HG02763 (cell line): ENCODE results near the gene MLLT3.

ENCODE experiments used
- ATAC-seq: cut with Tn5 transposase; IDR thresholded peaks from one replicate; pipeline ENCODE4 v1.9.1; 2021; ENCODE audit warnings: mild to moderate bottlenecking, moderate library complexity; ENCODE audit not compliant: unreplicated experiment

The MLLT3 gene

DNA sequence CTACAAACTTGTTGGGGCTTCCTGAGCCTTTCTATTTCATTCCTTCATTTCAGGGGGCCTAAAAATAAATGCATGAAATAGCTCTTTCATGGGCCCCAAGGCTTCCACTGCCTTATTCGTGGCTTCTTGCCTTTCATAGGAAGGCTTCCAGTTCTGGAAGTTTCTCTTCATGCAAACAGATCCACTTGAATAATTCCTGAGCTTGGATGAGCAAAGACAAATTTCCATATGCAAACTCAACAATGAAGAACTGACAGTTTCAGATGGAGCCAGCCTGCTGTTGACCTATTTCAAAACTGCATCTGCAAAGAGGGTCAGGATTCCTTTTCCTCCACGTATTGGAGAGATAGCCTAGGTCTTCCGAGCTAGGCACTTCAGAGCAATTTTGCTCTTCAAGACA is 142.1 kb downstream of the MLLT3 start:
- ATAC-seq, result no peak

DNA sequence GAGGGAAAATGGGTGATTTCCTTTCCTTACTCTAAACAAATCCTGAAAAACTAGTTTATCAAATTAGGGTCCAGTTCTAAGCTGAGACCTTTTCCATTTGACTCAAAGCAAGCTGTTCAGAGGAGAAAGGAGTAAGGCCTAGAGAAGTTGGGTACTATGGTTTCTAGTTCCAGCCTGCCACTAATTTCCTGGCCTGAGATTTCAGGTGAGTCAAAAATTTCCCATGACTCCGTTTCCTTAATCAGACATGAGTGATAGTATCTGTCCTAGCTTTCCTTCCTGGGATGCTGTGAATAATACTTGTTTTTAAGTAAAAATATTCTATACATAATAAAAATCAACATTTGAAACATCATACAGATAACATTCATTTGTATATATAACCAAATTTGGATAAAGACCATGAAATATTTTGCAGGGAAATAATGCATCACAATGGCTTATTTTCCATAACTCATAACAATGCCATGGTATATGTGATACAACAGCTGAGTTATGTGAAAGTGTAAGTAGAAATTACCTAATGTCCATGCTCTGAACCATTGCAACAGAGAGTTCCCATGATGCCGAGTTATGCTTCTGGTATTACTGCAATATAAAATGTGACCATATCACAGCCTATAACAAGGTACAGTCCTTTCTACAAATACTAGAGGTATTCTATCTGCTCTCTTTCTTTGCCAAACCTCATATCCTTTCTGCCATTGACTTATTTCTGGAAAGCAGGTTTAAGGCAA is 142.7 kb downstream of the MLLT3 start:
- no peak for ATAC-seq

DNA sequence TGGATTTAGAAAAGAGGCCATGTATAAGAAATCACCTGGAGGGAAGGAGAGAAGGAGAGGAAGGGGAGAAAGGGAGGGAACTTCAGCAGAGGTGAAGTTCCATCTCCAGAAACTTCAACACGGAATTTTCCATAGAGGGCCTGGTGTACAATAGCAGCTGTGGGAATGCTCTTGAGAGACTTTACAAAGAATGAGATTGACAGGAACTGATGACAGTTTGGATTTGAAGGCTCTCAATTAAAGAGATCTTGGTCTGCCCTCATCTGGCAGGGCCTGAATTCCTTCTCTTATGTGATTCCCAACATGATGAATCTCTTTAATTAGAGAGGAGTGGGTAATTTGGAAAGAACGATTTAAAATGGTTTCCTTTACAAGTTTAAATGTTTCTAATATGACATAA is 143.5 kb downstream of the MLLT3 start:
- no peak for ATAC-seq

DNA sequence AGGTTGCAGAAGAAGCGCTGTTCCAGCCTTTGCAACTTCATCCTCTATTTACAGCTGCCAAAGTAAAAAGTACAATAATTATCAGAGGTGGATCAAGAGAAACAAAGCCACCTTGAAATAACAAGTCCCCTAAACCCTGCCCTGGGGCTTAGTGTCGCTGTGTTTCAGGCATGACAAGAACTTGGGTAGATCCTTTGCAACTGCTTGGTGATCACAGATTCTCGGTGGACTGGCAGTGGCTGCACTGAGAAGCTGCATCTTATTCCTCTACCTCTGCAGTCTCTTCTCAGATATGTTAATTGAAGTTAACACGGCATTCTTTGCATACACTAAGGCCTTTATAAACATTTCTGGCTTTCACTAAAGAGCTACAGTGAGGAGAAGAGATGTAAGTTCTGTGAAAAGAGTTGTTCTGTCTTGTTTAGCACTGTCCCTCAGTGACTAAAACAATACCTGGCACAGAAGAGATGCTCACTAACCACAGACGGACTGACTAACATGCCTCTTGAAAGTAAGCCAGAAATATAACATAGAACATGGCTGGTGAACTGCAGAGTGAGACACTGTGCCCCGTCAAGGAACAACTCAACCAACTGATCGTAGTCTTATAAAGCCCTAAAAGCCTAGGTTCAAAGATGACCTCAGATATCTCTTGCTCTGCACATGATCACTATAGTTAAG is 144.2 kb downstream of the MLLT3 start:
- no peak for ATAC-seq

DNA sequence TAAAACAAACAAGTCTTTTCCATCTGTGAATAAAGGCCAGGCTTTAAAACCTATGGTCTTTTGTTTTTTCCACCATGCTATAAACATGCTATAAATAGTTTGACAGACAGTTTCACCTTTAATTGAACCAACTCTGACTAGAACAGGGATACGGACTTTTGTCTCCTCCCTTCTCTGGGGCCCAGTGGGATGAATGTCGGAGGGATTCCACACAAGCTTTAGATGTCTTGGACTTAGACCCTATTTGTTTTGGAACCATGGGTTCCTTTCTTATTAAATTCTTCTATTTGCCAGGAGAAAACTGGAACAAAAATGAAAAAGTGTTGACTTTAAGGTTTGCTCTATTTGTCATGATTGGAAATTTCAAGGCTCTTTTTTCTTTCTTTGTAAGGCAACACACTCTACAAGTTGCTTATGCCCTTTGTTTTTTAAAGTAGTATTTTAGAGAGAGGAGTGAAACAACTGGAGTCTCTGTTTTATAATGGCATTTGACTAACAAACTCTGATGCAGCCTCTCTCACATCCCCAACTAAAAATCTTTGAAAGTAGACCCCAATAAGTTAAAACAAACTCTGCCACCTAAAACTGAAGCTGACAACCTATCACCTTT is 145.3 kb downstream of the MLLT3 start:
- no peak for ATAC-seq

DNA sequence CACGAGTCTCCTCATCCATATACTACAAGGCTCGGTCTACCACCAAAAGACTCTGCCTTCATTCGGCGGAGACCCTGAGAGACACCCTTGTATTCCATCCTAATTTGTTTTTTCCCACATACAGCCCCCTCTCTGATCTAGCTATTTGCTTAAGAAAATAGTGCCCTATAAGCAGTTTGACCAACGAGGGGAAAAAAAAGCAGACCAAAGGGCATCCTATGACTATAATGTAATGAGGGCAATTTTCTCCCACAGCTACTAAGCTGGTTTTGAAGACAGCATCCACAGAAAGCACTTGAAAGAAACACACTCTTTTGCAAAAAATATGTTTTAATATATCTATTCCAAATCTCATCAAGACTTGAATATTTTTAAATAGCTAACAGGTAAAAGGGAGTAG is 147.8 kb downstream of the MLLT3 start:
- no peak for ATAC-seq

DNA sequence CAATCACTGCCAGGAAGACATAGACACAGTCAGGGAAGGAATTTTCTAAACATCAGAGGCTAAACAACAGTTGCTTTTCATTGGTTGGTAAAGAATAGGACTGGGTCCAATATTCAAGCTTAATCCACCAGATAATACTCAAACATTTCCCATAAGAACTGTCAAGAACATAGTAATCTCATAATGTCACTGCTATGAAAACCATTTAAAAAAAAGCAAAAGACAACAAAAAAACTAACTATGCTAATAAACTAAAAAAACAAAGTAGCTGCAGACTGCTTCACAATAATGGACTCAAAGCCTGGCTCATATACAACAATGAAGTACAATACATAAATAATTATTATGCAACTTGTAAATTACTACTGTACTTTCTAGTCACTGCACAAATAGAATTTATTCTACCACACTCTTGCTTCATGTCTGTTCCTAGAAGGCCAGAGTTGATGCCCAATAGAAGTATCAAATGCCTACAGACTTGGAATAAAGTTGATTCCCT is 148.7 kb downstream of the MLLT3 start:
- ATAC-seq, result no peak

DNA sequence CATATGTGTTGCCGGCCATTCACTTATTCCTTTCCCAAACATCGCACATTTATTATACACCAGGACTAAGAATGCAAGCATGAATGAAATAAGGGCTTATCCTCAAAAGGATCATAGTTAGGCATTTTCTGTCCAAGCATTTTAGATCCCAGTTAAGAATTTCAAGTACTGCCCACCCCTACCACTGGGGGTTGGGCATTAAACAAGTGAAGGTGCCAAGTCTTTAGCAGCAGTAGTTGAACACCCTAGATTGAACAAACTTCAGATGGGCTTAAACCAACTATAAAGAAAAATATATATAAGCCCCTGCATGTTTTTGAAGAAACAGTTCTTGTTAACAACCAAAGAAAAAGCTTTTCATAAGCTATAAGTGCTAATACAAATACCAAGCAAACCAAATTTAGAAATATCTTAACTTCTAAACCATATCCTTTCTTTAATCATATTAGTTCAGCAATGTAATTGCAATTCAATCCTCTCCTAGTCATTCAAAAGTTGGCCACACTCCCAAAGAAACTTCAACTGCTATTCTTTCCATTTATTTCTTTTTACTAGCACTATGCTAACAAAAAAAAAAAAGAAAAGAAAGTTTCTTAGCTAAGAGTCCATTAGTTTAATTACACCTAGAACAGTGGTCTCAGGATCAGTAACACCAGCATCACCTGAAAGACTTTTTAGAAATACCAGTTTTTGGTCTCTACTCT is 149.8 kb downstream of the MLLT3 start:
- no peak for ATAC-seq

DNA sequence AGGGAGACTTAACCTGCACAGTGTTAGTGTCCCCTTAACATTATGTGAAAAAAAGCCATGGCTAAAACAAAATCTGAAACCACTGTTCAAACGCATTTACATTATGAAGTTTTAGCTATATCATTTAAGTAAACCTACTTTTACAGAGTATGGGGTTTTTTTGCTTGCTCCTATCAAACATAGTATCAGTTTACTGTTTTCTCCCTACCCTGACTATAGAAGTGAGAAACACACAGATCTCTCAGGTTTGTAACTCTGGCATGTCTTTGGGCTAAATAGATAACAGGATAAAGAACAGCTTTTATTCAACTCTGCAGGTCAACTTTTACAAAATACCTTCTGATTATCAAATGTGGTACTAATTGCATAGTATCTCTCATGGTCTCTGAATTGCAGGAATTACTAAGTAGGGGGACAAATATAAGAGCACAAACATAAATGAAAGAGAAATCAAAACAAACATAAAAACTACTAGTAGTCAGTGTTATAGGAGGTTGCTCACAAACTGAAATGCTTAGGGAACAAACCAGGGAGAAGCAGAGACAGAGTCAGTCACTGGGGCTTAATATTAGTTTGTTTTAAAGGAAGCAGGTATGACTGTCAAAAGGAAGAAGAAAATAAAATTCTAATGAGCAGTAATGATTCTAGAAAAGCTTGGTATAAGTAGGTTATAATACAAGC is 155.8 kb downstream of the MLLT3 start:
- no peak for ATAC-seq

DNA sequence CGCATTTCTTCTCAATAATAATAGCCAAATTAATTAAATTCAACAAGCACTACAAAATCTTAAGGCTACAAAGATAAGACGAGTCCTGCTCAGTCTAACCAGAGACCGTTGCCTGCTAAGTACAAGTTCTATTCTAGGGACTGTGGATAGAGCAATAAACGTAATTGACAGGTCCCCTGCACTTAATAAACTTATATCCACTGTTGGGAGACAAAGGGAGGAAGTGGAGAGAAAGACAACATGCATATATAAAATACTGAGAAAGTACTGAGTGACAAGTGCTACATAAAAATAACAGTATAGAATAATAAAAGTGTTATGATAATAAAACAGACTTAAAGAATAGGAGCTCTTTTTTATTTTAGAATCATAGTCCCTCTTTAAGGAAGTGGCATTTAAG is 158.1 kb downstream of the MLLT3 start:
- no peak for ATAC-seq

DNA sequence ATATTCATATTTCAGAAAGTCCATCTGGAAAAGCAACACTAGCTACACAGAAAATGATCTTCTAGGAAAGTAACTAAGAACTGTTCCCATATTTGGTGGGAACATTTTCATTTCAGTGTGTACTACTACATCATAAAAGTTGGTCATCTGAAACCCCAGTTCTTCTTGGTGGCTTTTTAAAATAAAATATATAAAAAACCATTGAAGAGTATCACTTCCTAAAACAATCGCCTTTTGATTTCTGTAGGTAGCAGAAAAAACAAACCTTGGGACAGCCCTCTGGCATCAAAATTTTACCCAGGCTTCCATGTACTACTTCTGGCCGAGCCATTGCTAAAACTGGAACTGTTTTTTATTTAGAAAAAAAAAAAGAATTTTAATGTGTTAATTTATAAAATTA is 158.5 kb downstream of the MLLT3 start:
- ATAC-seq, result no peak

DNA sequence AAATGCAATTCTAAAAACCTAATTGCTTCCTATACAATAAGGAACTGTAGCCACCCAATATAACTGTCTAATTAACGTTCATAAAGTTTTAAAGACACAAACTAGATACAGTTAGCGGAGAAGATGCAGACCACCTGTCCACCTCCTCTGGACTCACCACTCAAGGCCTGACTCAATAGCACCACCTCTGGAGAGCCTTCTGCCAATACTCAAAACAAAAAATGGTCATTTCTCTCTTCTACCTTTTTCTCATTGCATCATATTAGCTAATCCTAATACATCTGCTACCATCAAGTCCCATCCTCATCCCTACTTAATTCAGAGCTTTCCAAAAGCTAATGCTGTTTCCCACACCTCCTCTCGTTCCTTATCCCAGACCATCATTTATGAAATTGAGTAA is 159.9 kb downstream of the MLLT3 start:
- no peak for ATAC-seq

DNA sequence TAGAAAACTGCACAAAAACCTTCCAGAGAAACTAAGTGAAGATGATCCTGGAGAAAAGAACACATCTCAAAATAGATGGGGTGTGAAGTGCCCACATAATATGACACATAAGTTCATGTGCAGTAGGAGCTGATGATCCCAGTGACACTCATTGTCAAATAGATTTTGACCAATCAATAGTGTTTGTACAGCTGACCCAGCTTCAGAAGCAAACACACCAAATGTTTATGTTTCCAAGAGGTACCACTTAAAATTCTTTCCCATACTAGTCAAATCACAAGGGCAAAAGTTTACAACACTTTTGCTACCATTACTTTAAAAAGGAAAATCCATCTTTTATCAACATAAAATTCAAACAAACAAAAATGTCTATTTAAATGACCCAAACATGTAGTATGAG is 175.0 kb downstream of the MLLT3 start:
- no peak for ATAC-seq

DNA sequence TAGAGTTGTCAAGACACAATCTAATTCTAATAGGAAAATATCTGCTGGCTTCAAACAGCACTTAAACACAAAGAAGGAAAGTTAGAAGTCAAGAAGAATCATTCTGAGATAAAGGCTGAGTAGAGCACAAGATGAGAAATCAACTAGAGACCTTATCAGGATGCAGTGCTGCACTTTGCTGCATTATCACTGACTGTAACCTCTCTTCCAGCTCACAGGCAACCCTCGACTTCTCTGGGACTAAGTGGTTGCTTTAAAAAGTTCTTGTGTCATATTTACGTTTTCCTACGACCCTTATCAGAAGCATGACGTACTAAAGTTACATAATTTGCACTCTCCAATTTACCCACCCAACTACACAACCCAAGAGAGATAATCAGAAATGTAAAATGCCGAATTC is 176.1 kb downstream of the MLLT3 start:
- ATAC-seq, result no peak

DNA sequence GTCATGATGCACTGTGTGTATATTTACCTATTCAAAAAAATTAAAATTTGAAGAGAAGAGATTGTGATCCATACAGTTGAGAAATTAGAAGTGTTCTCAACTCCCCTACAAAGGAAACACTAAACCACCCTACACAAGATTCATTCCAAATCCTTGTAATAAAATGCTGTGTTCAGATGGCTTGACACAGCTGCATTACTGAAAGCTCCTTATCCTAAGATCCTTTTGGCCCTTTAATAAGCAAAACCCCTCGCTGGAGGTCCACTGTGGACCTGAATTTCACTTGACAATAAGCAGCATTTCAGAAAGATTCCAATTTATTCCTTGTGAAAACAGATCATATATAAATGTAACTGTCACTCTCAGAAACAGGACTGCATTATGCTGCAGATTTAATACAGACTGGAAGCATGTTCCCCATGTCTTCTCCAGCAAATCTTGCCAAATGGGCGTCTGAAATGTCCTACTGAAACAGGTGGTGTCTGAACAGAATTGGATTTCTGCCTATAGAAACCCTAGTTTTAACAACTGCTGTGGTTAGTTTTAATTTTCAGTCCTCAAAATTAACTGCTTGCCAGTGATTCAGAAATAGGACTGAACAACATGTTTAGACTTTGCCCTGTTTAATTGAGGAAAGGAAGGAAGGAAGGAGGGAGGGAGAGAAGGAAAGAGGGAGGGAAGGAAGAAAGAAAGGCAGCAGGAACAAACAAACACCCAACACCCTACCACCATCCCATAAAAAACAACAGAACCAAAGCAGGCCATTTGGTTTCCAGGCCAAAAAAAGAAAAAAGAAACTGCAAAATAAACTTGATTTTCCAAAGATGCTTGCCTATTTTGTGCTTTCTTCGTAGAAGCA is 179.6 kb downstream of the MLLT3 start:
- no peak for ATAC-seq

DNA sequence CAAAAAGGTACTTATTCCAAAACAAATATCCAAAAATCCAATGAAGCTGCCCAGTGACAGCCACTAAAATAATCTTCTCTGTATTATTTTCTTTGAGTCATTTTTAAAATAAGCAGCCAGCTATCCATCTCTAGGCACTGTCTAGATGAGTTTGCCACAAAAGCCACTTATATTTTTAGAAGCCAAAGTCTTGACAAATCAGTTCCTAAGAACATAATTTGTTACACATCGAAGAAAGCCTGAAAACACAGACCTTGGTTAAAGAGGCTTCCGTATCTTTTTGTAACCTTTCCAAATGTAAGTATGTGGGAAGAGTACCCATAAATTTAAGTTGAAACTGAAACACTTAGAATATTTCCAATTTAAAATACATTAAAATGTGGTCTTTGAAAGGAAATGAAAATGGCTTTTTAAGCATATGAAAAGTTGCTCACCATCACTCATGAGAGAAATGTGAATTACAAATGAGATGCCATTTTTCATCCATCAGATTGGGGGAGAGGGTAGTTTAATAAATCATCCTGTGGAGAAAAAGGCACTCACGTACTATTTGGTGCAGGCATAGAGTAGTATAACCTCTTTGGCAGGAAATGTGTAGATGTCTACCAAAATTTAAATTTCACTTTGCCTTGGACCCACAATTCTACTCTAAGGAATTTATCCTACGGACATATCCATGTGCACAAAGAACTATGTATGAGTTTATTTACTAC is 180.4 kb downstream of the MLLT3 start:
- ATAC-seq, result no peak

DNA sequence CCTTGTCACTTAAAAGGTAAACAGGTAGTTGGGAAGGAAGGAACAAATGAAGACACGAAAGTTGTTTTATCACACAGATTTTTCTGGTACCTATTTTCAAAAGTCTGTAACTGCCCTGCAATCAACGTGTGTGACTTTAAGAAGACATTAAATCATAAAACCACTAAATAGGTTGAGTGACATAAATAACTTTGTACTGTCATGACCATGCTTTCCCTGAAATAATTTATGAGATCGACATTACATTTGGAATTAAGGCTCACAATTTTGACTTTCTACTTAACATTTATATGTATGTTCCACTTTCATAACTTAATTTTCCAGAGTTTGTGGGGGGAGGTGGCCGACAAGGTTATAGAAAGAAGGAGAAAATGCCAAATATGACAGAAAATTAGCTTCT is 181.1 kb downstream of the MLLT3 start:
- no peak for ATAC-seq

DNA sequence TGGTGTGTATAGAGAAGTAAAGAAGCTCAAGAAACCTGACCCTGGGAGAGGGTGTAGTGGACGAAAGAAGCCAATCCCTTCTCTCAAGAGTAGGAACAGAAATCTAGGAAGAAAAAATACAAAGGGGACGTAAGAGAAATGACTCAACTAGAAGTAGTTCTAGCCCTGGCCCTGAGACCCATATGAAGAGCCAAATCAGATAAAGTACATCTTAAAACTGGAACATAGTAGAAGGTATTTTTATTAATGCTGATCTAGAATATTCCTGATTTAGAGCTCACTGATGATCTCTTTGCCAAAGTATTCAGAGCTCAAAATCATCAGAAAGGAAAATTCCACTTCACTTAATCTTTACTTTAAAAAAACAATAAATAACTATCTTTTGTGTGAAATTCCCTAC is 184.8 kb downstream of the MLLT3 start:
- ATAC-seq, result no peak

DNA sequence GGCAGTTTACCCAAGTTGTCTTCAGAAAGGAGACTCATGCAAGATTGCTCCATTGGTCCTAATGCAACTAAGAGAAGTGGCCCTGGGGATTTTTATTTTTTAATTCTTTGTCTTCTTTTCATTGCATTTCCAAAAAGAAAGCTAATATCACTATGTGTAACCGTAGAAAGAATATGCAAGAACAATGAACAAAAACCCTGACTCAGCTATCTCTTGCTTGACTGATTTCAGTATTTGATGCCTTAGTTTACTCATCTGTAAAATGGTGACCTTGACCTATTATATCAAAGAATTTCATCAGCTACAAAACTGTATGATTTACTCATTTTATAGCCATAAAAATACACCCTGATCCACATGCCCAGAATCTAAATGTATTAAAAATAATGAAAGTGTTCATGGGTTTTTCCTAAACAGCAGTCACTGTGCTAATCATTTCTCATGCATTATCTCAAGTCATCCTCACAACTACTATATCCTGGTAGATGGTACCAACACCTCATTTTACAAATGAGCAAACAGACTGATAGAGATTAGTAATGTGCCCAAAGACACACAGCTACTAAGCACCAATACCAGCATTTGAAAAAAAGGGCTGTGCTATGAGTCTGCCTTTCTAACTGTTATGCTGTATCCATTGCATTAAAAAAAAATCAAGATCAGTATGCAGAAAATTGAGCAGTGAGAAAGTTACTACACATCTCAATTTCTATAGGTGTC is 185.7 kb downstream of the MLLT3 start:
- no peak for ATAC-seq
